ENCODE results near the gene POLL.
A peak's percentile ranks its signal among the peaks of the same experiment; 100 is the strongest.
"Not testable (repeated sequence)": the region's sequence is repeated elsewhere in the genome, so short reads cannot be mapped to it uniquely, and the experiment has no call there.

The POLL gene

DNA sequence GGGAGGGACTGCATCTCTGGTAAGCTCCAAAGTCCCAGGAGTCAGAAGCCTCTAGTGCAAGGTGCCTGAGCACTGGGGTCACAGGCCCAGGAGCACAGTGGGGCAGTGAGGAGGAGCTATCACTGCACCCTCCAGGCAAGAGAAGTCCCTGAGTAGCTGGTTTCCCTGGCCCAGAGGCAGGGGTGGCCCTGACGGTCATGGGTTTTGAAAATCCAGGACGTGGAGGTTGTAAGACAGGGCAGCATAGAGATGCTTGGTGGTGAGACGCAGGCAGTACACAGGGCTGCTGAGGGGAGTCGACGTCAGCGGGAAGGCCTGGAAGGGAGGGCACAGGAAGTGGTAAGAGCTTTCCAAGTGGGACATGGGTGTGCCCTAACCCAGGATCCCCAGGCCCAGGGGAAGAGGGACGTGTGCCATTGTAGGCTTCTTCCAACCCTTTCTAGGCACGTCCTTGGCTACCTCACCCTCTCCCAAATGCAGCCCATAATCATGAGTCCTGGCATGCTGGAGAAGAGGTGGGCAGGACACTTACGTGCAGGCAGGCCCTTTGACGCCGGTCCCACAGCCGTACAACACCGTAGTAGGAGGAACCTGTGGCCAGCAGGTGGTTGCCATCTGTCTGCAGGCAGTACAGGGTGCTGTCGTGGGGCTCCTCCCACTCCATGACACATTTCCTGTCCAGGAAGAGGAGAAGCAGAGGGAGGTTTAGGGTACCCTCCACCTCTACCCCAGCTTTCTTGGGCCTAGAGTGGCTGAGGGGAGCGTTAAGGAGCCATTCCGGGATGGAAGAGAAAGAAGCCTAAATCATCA lies 23.2 kb upstream of the POLL start:
- no peak for DNase-seq (ENCODE audit: low read depth)

DNA sequence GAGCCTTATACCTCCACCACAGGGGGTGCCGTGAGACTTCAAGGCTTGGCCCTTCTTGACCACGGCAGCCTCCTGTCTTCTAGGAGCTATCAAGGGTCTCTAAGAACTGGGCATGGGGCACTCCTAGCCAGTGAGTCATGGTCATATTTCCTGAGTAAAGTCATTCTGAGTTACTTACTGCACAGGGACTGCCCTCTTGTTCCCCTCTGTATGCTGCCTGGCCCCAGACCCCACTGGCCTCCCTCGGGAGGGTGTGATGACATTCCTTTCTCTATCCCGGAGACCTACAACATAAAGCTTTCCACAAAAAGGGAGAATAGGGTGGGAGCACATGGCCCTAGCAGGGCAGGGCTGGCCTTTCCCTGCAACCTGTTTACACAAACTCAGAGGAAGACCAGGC lies 21.4 kb upstream of the POLL start:
- no peak for DNase-seq (ENCODE audit: low read depth)

DNA sequence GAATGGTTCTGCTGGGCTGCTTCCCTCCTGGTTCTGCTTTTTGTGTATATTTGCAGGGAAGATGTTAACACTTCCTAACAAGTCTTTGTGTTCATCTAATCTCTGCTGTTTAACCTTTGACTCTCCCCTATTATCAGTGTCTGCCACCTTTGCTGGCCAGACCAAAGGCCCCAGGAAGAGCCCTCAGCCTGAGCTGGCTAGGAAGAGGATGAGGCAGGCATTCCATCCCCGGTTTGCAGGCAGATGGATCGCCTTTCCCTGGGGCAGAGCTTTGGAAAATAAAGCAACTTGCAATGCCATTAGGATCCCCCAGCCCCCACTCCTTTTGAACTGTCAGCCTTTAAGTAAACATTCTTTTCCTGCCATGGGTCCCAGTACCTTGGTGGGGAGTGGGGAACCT lies 19.1 kb upstream of the POLL start:
- DNase-seq (ENCODE audit: low read depth) = no peak

DNA sequence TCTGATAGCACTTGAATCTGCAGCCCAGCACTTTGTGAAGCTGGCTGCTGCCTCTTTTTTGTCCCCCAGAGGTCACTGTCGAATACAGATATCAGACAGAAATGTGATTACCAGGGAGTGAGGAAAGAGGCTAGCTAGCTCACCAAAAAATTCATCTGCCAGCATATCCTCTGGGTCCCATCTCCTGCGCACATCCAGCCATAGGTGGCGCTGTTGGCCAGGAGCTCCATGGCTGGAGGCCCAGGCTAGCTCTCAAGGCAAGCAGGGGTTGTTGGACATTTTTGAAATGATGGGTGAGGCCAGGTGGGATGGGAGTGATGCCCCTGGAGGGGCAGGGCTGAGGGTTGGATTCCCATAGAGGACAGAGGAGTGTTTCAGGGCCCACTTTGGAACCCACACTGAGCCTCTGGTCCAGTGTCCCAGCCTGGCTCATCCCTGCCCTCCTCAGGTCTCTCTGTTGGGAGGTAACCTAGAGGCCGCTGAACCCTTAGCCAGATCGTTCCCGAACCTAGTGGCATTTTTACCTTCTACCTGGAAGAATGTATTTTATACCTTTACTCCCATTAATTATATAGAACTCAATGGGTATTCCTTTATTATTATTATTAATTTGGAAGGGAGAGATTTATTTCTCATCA lies 14.8 kb upstream of the POLL start:
- DNase-seq (ENCODE audit: low read depth) = peak; percentile 36

DNA sequence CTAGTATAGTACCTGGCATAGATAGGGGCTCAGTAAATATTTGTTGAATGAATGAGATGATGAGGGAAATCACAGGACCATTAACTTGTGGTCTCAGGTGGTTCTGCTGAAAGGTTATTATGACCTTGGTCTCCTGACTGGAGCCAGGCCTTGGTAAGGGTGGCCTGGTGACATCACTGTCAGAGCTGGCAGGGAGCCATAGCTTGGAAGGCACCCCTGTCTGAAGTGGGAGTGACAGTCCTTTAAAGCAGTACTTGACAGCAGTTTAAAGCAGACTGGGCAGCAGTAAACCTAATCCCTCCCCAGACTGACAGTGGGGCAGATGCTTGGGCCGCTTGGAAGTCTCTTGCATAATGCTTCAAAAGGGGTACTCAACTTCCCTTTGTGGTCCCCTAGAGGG lies 13.5 kb upstream of the POLL start:
- DNase-seq (ENCODE audit: low read depth) = no peak

DNA sequence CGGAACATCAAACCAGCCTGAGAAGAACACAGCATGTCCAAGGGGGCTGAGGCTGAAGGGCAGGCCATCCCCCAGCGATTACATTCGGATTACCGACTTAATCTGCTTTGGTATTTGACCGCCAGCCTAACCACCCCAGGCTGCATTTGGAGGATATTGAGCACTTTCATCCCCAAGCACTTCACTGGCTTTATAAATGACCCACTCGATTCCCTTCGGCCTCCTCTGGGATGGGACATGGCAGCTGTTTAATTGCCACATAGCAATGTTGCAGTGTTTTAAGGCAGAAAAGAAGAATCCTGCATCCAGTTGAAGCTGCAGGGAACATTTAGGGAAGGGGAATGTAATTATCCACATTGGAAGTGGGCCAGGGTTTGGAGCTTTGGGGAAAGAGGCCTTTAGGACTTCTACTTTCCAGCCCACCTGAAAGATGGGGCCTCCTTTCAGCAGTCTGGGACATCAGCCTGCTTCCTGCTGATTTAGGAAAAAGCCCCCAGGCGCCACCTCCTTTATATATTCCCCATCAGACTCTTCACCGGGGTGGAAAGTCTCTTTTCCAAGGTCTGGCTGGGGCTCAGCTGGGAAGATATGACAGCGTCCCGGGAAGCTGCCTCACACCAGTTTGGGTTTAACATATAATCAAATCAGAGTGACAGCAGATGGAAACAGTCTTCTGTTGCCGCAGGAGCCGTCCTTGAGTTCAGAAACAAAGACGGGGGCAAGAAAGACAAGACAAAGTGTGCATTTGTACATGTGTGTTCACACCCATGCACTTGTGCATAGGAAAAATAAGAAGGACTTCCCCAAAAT lies 9.2 kb upstream of the POLL start:
- DNase-seq (ENCODE audit: low read depth) = no peak

DNA sequence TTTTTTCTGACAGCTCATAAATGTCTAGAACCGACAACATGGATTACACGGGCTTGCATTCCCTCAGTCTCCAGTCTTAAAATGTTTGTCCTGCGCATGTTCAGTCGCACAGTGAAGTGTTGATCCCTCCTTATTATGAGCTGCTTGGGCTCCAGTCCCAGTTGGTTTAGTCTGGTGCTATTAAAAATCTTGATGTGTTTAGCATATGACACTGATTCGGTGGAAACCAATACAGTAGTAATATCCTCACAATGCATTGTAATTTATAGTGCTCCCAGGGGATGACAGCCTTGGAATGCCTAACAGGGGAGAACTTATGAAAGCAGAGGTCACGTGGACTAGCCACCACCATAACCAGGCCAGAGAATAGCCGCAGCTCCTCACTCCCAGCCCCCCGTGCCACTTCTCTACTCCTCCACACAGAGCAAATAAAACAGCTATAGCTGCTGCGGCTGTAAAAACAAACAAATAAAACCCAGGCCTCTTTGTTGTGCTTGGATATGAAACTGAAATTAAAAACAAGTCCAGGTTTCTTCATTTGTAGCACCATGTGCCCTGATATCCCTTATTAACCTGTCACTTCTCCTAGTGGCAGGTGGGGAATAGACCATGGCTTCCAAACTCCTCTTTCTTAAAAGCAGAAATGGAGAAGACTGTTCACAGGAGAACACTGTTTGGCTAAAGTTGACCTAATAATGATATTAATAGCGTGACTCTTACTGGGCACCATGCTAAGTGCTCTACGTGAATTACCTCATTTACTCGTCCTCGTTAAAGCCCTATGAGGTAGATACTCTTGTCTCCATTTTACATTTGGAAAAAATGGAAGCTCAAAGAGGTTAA lies 7.8 kb upstream of the POLL start:
- no peak for DNase-seq (ENCODE audit: low read depth)

DNA sequence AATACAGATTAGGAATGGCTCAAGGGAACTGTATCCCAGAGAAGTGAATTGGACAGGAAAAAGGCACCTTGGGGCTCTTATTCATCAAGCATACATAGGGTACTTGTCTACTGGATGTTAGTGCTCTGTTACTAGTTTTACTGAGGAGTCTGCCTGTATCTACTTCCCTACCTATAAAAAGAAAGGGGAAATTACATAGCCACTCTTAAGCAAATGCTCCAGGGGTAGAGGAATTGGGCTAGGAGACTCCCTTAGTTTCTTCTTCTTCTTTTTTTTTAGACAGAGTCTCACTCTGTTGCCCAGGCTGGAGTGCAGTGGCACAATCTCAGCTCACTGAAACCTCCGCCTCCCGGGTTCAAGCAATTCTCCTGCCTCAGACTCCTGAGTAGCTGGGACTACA lies 5.3 kb upstream of the POLL start:
- DNase-seq (ENCODE audit: low read depth) = not testable (repeated sequence)

DNA sequence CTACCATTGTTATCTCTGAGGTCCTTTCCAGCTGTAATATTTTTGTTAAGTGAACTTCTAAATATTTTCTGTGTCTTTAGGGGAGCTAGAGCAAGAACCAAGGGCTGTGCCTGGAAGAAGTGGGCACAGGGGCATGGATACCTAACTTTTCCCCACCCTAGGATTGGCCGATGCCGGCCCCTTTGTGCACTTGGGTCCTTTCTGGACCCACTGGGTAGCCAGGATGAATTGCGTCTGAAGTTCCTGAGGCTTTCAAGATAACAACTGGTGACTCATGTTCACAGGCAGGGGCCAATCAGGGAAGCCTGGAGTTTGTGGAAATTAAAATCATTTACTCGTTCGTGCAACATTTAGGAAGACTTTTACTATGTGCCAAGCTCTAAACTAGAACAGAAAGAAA lies 822 bp upstream of the POLL start:
- DNase-seq (ENCODE audit: low read depth) = no peak

DNA sequence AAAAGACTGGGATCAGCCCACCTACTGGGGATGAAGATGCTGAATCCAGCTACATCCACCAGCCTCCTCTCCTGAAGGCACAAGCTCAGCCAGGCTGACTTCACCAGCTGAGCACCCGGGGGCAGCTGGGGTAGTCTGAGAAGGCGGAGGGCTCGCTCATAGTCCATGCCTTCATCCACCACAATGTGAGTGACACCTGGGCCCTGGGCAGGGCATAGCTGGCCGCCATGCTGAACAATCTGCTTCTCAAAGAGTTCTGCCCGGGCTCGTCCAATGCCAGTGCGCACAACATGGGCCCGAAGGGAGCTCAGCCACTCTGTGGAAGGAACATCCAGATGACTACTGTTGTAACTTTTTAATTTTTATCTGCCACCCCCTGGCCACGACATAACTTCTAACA lies 2.2 kb downstream of the POLL start:
- no peak for DNase-seq (ENCODE audit: low read depth)

DNA sequence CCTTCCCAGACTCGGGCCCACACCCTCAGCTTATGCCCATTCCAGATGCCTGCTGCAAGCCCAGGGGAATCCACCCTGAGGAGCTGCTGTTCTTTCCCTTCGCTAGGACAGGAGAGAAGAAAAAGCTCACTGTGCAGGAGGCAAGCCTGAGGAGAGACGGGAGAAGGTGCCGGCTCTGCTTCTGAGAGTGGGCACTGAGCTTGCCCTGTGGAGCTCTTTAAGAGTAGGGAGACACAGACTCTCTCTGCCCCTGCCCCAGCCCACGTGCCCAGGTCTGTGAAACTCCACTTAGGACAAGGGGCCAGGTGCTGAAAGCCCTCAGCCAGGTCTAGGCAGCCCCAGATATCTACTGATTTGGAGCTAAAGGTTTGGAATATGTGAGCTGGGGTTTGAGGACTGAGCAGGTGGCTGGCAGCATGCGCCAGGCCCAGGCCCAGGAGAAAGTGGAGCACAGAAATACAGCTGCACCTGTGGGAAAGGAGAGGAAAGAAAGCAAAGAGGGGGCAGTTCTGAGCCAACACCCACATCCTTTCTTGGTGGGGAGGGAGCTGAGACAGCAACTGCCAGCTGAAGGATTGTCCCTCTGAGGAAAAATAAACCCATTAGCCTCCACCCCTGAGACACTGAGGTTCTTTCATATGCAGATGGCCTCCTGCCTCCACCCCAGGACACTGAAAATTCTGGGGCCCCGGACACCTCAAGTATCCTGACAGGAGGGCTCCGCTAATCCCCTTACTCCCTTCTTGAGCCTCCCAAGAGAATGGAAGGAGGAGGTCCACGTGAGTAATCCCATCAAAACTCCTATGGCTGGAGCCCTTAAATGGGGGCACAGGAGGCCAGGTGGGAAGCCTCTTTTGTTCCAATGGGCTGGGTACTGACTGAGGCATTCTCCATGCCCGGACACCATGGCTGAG lies 7.3 kb downstream of the POLL start:
- DNase-seq (ENCODE audit: low read depth) = no peak

DNA sequence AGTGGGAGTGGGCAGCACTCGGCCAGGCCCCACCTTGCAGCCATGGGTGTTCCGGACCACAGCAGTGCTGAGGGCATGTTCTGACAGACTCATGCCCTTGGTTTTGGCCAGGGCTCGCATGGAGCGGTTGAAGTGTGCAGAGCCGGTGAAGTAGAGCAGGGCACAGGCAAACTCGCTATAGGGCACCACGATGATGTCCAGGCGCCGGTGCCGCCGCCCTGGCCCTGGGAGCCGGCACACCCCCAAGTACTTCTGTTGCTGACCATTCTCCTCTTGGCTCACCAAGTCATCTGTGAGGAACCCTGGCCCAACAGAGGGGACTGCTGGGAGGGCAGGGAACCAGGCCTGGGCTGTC lies 8.6 kb downstream of the POLL start:
- no peak for DNase-seq (ENCODE audit: low read depth)

DNA sequence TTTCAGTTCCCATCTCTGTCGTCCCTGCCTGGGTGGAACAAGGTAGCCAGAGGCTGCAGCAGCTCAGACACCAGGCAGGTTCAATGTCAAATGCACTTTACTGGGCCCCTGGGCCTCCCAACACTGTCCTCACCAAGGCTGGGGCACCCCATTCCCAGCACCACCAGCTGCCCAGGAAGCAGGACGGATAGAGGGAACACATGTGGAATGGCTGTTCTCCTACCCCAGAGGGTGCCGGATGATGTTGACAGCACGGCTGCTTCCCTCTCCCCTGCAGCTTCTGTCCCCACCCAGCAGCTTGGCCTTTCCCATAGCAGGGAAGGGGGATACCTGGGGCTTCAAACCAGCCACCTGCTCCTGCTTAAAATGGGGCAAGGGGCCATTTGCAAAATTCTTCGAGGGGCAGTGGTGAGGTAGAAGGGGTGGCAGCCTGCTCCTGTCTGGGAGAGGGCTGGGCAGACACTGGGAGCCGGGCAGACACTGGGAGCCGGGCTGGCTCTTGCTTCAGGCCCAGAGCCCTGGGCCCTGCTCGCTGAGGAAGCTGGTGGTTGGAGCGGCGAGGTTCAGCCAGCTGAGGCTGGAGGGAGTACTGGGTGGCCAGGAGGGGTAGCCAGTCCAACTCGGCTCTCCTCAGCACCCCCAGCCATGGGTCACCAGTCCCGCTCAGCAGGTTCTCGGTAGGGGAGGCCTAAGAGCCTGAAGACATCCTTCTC lies 9.1 kb downstream of the POLL start:
- DNase-seq (ENCODE audit: low read depth) = no peak

DNA sequence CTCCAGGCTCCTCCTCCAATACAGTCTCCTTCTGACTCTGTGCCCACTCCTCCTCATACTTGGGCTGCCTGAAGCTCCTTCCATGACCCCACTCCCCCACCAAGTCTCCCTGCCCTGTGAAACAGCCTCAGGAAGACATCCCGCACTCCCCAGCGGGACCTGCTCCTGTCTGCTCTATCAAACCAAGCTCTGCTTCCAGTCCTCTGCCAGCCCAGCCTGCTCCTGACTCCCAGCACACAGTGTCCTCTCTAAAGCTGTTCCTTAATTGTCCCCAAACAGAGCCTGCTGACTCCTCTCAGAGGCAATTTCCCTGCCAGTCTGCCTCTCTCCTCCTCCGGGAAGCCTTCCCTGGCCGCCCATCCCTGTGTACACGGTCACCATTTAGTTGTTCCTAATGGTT lies 9.9 kb downstream of the POLL start:
- DNase-seq (ENCODE audit: low read depth) = no peak

DNA sequence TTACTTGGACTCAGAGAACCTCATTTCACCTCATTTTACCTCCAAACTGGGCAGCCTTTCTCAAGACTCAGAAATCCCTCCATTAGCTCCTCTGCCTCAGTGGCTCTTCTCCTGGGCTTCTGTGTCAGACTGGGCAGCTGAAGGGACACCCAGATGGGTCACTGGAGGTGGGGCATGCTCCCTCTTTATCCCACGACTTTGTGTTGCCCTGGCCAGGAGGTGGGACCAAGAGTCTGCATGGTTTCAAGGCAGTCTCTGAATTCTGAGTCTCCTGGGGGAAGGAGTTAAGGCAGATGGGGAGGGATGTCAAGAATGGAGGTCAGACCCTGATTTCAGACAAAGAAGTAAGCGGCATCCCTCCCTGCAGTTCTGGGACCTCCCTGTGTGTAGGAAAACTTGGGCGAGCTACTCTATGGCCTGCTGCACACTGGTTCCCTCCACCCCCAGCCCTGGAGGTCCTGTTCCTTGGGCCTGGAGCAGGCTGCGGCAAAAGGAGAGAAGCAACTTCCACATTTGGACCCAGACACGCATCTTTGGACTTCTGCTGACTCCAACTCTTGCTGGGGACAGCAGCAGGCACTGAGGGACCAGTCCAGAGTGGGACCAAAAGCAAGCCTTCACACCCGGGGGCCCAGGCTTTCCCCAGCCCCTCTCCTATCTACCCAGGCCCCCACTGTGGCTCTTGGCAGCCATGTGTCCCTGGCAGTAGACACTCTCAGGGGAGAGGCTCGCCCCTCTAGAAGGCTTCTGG lies 10.8 kb downstream of the POLL start:
- DNase-seq (ENCODE audit: low read depth) = no peak

DNA sequence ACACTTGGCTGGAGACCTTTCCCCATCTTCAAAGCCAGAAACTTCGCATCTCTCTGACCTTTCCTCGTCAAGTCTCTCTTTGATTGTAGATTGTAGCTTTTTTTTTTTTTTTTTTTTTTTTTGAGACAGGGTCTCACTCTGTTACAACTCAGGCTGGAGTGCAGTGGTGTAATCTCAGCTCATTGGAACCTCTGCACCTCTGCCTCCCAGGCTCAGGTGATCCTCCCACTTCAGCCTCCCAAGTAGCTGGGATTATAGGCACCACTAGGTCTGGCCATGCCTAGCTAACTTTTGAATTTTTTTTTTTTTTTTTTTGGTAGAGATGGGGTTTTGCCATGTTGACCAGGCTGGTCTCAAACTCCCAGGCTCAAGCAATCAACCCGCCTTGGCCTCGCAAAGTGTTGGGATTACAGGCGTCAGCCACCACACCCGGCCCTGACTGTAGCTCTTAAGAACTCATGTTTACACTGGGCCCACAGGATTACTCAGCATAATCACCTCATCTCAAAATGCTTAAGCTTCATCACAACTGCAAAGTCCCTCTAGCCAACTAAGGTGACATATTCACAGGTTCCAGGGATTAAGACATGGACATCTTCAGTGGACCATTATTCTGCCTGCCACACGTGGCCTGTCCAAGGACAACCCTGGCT lies 11.7 kb downstream of the POLL start:
- no peak for DNase-seq (ENCODE audit: low read depth)

DNA sequence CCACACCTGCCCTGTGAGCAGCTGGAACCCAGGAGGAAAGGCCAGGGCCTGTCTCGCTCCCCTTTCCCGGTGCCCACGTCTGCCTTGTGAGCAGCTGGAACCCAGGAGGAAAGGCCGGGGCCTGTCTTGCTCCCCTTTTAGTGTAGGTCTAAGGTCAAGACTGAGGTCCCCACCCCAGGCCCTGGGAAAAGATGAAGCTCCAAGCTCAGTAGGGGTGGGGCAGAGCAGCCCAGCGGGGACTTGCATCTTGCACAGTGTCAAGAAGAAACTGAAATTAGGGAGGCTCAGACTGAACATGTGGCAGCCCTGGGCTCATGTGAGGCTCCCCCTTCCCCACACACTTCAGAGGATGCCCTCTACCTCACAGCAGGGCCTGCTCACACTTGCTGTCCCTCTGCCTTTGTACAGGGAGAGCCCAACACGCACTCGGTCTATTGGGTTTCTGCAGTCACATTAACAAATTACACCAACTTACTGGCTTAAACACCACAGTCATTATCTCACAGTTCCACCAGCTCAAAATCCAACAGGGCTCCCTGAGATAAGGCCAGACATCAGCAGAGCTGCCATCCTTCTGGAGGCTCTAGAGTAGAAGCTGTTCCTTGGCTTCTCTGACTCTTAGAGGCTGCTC lies 12.4 kb downstream of the POLL start:
- no peak for DNase-seq (ENCODE audit: low read depth)

DNA sequence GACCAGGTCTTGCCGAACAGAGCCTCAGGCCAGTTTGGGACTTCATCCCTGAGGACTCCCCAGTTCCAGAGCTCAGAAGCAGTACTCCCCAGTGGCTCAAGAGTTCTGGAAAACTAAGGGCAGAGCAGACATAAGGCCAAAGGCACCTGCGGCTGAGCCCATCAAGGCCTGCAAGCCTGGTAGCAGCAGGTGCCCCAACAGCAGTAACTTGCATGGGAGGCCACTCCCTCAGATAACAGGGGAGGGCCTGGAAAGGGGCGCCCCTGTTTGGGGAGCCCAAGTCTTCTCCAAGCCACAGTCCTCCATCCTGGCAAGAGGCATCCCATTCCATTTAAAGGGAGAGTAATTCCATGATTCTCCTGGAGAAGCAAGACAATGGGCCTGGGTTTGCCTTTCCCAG lies 13.0 kb downstream of the POLL start:
- DNase-seq (ENCODE audit: low read depth) = no peak
